Vagina (tissue), 2 donors: Measurements from ENCODE around the gene NEU4. TPM values are rescaled to one million over a fixed set of nuclear protein-coding genes. Genes with fewer than 3 reads are reported as not detected.
"Not testable (repeated sequence)": the region's sequence is repeated elsewhere in the genome, so short reads cannot be mapped to it uniquely, and the experiment has no call there.

Experiments
- DNase-seq, 2 donors: peaks; one replicate each; pipeline ENCODE4 v3.0.0-alpha.2; 2017; ENCODE audit errors: extremely low spot score in 2 of 2
- H3K27ac ChIP-seq: fragments of 200-600 bp; sonication (generic); one replicate; pipeline ENCODE4 v1.5.1; 2019
- H3K27me3 ChIP-seq: fragments of 200-600 bp; sonication (generic); one replicate; pipeline ENCODE4 v1.5.1; 2019
- H3K36me3 ChIP-seq, 2 donors: fragments of 200-600 bp; sonication (generic); one replicate each; pipeline ENCODE4 v1.5.1; 2017 to 2019
- H3K4me1 ChIP-seq: fragments of 200-600 bp; sonication (generic); one replicate; pipeline ENCODE4 v1.5.1; 2019
- H3K4me3 ChIP-seq, 2 donors: fragments of 200-600 bp; sonication (generic); 1 replicate in 1 of 2; 2 replicates in 1 of 2; pipeline ENCODE4 v1.5.1; 2016 to 2019
- H3K9me3 ChIP-seq: fragments of 200-600 bp; sonication (generic); one replicate; pipeline ENCODE4 v1.5.1; 2019
- CTCF ChIP-seq, 3 experiments: fragments of 450-650 bp in 2 of 3; fragments of 200-600 bp in 1 of 3; sonication (generic) in 1 of 3; IDR thresholded peaks; one replicate each; pipeline ENCODE4 v1.5.1; 2017 to 2019; ENCODE audit warnings: antibody characterized with exemption in 3 of 3, mild to moderate bottlenecking in 2 of 3, moderate library complexity in 2 of 3
- POLR2A ChIP-seq, 2 donors: fragments of 450-650 bp; IDR thresholded peaks; one replicate each; pipeline ENCODE4 v1.6.1; 2017; ENCODE audit warnings: antibody characterized with exemption in 2 of 2, mild to moderate bottlenecking in 2 of 2, moderate library complexity in 2 of 2
- POLR2AphosphoS5 ChIP-seq, 2 donors: sonication (generic); formaldehyde crosslinking; IDR thresholded peaks; one replicate each; pipeline ENCODE4 v1.9.0; 2017; ENCODE audit warnings: antibody characterized with exemption in 2 of 2, mild to moderate bottlenecking in 2 of 2, low read depth in 1 of 2; ENCODE audit not compliant: insufficient read depth in 1 of 2
- intact Hi-C: fragments of 100-400 bp; cut with DNase I; formaldehyde crosslinking; loops from one replicate; pipeline ENCODE4 v1.15.1; 2023
- total RNA-seq: library from RNA; depleted of rRNA; stranded (reverse); fragments of >200 nt; gene quantifications from one replicate; pipeline ENCODE4 v1.2.3, GENCODE V29; 2016

The NEU4 gene
- total RNA-seq, 1 donor from 2014 or later = not detected

DNA sequence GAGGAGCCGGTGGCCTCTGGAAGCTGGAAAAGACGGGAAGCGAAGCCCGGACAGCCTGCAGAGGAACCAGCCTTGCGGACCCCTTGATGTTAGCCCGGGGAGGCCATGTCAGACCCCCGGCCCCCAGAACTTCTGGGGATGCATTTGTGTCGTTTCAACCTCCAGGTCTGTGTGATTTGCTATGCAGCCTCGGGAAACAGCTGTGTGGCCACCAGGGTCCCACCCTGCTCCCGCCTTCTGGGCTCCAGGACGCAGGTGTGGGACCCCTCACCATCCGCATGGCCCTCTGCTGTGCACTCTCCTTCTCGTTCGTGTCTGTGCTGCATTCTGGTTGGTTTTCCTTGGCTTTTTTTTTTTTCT is 13.3 kb downstream of the NEU4 start:
- H3K27ac ChIP-seq = no peak overlapping the region
- no peak overlapping the region for H3K4me3 ChIP-seq
- H3K4me1 ChIP-seq = no peaks in the 10 kb centered on the region
- intact Hi-C loops = no loop called here
- H3K9me3 ChIP-seq = no peaks in the 10 kb centered on the region
- DNase-seq = no peak
- H3K36me3 ChIP-seq = no peaks in the 10 kb centered on the region
- no peaks in the 10 kb centered on the region for H3K27me3 ChIP-seq
- TF ChIP-seq CTCF (IDR thresholded peaks at IDR 0.05) = no peak
- no peak for TF ChIP-seq POLR2AphosphoS5 (IDR thresholded peaks at IDR 0.05; ENCODE audit: insufficient read depth in 1 of 2, low read depth in 1 of 2)
- TF ChIP-seq POLR2A (IDR thresholded peaks at IDR 0.05) = no peak

DNA sequence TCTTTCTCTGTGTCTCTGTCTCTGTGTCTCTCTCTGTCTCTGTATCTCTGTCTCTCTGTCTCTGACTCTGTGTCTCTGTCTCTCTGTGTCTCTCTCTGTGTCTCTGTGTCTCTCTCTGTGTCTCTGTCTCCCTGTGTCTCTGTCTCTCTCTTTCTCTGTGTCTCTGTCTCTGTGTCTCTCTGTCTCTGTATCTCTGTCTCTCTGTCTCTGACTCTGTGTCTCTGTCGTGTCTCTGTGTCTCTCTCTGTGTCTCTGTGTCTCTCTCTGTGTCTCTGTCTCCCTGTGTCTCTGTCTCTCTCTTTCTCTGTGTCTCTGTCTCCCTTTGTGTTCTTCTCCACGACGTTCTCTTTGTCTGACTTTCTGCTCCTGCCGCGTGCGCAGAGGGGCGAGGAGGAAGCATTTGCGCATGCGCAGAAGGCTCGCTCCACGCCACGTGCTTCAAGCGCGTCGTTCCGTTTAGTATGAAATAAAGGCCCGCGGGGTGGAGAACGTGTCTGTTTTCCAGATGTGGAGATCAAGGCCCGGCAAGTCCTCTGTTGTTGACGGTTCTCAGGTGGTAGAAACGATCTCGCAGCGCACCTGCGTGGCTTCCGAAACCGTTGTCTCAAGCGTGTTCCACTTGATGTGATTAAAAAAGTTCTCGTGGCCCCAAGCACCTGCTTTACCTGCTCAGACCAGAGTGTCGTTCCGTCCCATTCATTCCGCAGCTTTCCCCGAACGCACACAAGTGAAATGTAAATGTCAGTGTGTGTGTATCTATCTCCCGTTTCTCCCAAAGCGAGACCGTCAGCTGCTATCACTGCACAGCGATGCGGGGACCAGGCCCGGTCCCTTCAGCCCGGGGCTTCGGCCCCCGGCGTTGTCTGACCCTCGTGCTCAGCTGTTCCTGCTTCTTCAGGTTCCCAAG is 14.8 kb downstream of the NEU4 start:
- H3K9me3 ChIP-seq, H3K36me3 ChIP-seq, H3K27me3 ChIP-seq, intact Hi-C loops, DNase-seq, H3K27ac ChIP-seq, H3K4me1 ChIP-seq, H3K4me3 ChIP-seq: not testable (repeated sequence)

GRCh38 chr2:241827394-241827793 is 18.4 kb downstream of the NEU4 start:
- H3K27ac ChIP-seq = no peak overlapping the region
- H3K27me3 ChIP-seq = no peaks in the 10 kb centered on the region
- no peaks in the 10 kb centered on the region for H3K36me3 ChIP-seq
- no peaks in the 10 kb centered on the region for H3K9me3 ChIP-seq
- no peaks in the 10 kb centered on the region for H3K4me1 ChIP-seq
- TF ChIP-seq POLR2AphosphoS5 (IDR thresholded peaks at IDR 0.05; ENCODE audit: insufficient read depth in 1 of 2, low read depth in 1 of 2) (no peak), CTCF (IDR thresholded peaks at IDR 0.05) (no peak)
- DNase-seq = no peak
- no peak overlapping the region for H3K4me3 ChIP-seq
- intact Hi-C loops = no loop called here

- no peaks in the 10 kb centered on the region for H3K9me3 ChIP-seq
- H3K4me1 ChIP-seq = peaks cover 10% of the 10 kb centered on the region
- H3K27ac ChIP-seq = no peak overlapping the region
- no peak overlapping the region for H3K4me3 ChIP-seq
- no peaks in the 10 kb centered on the region for H3K36me3 ChIP-seq
- intact Hi-C loops = no loop called here
- DNase-seq = no peak
- TF ChIP-seq POLR2AphosphoS5 (IDR thresholded peaks at IDR 0.05; ENCODE audit: insufficient read depth in 1 of 2, low read depth in 1 of 2) = peak in 1 of 2 donors; percentile 13
- TF ChIP-seq POLR2A (IDR thresholded peaks at IDR 0.05) = no peak
- H3K27me3 ChIP-seq = no peaks in the 10 kb centered on the region
Observed at GRCh38 chr2:241833101-241833663, 24.2 kb downstream of the NEU4 start.

- DNase-seq, H3K27me3 ChIP-seq, H3K36me3 ChIP-seq, H3K4me1 ChIP-seq, H3K4me3 ChIP-seq, H3K27ac ChIP-seq, intact Hi-C loops, H3K9me3 ChIP-seq: not testable (repeated sequence)
Observed at GRCh38 chr2:241833756-241834526, 24.9 kb downstream of the NEU4 start.

- intact Hi-C loops = no loop called here
- DNase-seq = no peak
- Histone ChIP-seq H3K36me3 (no peaks in the 10 kb centered on the region), H3K9me3 (no peaks in the 10 kb centered on the region), H3K27me3 (no peaks in the 10 kb centered on the region), H3K4me3 (no peak overlapping the region), H3K4me1 (peaks cover 10% of the 10 kb centered on the region), H3K27ac (no peak overlapping the region)
- TF ChIP-seq CTCF (IDR thresholded peaks at IDR 0.05) = no peak
- TF ChIP-seq POLR2AphosphoS5 (IDR thresholded peaks at IDR 0.05; ENCODE audit: insufficient read depth in 1 of 2, low read depth in 1 of 2) = no peak
- TF ChIP-seq POLR2A (IDR thresholded peaks at IDR 0.05) = no peak
Observed at GRCh38 chr2:241834527-241835210, 25.7 kb downstream of the NEU4 start.
